Esophagus muscularis mucosa (tissue), 3 donors: Measurements from ENCODE around the gene ZBTB8OS.

Experiments
- EP300 ChIP-seq: sonication (generic); formaldehyde crosslinking; IDR thresholded peaks from one replicate; pipeline ENCODE4 v1.6.1; 2017; ENCODE audit warnings: antibody characterized with exemption
- POLR2AphosphoS5 ChIP-seq, 2 donors: sonication (generic); formaldehyde crosslinking; IDR thresholded peaks; one replicate each; pipeline ENCODE4 v1.6.1; 2017; ENCODE audit warnings: antibody characterized with exemption in 2 of 2

DNA sequence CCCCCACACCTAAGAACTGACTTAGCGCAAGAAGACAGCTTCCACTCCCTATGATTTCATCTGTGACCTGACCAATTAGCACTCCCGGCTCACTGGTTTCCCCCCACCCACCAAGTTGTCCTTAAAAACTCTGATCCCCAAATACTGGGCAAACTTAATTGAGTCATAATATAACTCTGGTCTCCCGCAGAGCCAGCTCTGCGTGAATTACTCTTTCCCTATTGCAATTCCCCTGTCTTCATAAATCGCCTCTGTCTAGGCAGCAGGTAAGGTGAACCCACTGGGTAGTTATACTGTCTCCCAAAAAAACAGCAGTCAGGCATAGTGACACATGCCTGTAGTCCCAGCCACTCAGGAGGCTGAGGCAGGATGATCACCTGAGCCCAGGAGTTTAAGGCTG lies 36.9 kb downstream of the ZBTB8OS start:
- no peak for TF ChIP-seq EP300
- no peak for TF ChIP-seq POLR2AphosphoS5 (IDR thresholded peaks at IDR 0.05)
